NCI-H446 (cell line): ENCODE data around the gene PRRX1.

Experiments
- DNase-seq, 2 experiments: peaks; one replicate each; lab custom pipeline; 2025; lab: John Stamatoyannopoulos, UW

Gene PRRX1

GRCh38 chr1:170664828-170665612 lies 1.1 kb downstream of the PRRX1 start:
- DNase-seq, result peak; percentile 54 to 74

DNA sequence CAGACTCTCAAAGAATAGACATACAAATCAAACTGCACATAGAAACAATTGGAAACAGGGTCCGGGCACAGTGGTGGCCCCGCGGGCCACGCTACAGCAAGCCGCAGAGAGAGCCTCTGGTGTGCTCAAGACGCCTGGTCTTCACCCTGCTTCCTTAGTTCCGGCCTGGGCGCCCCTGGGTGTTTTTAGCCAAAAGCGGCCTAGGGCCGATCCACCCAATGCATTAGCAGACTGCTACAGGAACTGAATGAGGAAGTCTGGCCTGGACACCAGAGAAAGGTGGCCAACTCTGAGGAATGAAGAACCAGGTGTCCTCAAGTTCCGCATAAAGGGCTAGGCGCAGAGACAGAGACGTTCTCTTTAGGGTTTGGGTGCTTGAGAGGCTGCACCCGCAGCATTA lies 1.7 kb downstream of the PRRX1 start:
- DNase-seq, result peak; percentile 31 to 50

- DNase-seq, result peak; percentile 68 to 72
Observed at GRCh38 chr1:170666541-170667254, 2.8 kb downstream of the PRRX1 start.

- peak; percentile 64 to 69 for DNase-seq
Observed at GRCh38 chr1:170668209-170669106, 4.5 kb downstream of the PRRX1 start.

DNA sequence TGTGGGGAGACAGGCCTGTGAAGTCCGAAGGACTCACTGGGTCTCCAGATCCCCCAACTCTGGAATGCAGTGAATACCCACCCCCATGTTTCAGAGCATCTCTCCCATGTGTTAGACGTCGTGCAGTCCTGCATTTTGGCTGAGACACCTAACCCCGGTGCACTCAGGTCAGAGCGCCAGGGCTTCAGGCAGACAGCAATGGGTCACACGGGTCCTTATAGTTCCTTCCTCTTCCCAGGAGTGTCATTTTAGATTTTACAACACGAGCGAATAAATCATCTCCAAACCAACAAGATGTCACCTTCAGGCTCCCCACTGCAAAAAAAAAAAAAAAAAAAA lies 5.1 kb downstream of the PRRX1 start:
- no peak for DNase-seq

DNA sequence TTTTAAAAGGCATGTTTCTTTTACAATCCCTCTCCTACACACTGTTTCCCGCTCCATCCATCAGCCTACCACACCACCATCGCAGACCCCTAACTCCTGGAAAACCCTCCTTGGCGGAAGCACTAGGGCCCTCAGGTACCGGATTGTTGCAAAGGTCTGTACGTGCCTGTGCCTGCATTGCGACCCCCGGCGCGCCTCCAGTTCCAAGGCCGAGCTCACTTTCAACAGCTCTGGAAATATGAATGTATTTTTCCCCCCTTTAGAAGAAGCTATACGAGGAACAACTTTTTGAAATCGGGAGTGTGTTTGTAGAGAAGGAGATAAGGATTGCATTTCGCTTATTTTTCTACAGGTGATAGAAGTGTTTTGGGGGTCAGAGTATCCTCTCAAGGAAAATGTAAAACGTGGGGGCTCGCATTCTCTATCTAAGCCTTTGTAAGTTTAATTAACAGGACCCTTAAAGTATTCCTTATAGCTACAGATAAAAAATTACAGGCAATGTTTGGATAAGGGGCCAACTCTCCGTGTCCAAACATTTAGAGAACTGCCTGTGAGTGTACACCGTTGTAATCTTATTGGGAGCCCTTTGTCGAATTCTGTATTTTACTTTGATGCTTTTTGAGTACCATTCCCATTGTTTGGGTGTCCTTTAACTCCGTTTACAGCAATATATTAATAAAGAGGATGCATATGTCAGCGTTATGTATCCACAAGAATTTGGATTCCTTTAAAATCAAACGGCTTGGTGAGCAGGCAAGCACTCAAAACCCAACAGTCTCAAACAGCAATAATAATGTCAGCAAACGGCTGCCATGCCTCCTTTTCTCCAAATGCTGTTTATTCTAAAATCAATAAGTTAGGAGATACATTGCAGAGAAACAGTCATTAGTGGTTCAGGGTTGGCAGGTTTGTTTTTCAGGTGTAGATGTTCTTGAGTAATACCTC lies 5.9 kb downstream of the PRRX1 start:
- DNase-seq, result no peak

- no peak for DNase-seq
Observed at GRCh38 chr1:170670802-170671628, 7.1 kb downstream of the PRRX1 start.

DNA sequence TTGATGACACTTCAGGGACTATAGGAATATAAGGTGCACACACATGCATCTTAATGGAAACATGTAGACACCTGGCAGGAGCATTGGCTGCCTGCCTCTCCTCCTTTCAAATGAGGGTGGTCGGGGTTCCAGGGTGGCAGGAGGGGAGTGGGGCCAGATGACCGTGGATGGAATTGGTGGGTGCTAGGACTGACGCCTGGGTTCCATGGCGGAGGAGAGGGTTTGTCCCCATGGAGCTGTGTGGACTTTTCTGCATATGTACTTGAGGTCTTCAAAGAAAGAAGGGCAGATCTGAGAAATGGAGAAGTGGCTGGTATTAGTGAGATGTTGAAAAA lies 7.7 kb downstream of the PRRX1 start:
- no peak for DNase-seq

DNA sequence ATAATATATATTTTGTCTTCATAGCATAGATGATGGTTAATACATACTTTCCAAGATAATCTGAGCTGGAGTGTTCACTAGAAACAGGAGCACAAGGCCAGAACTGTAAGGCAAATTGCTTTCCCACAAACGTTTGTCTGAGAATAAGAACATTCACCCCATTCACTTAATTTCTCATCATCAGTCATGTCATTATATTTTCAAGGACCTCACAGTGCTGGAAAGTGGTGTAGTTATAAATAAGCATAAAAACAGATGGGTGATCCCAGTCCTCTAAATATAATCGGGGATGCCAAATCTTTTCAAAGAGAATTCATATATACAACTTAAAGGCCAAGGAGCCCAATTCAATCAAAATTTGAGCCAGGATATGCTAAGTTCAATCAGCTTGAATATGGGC lies 8.4 kb downstream of the PRRX1 start:
- DNase-seq, result no peak

DNA sequence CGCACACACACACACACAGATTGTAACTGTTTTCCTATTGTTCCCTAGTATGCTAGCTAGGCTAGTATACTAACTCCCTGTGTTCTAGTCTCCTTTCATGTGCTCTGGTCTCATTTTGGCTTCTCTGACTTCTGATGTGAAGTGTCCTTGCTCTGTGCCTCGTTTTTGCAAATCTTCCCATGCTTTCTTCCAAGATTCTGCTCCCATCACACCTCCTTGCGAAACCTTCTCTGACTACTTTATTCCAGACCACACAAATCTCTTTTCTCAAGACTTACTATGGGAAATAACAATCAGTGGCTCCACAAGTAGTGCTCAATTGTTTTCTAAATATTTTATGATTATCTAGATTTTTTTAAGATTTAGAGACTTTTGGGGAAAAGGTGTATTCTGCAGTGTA lies 10.3 kb downstream of the PRRX1 start:
- DNase-seq, result no peak

DNA sequence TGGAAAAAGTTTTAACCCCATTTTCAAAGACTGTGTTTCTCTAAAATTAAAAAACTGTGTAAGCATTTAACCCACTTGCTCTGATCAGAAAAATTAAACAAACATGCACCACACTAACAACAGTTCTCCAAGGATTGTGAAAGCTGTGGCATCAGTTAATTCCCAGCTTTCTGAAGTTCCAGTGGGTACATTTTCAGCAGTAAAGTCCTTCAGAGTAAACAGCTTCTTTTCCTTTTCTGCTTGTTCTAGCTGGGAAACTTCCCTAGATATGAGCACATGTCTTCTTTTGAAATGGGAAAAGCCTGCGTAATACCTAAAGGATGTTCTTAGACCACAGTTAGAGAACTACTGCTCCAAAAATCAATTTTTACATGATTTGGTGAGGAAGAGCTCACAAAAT lies 11.1 kb downstream of the PRRX1 start:
- DNase-seq, result no peak

DNA sequence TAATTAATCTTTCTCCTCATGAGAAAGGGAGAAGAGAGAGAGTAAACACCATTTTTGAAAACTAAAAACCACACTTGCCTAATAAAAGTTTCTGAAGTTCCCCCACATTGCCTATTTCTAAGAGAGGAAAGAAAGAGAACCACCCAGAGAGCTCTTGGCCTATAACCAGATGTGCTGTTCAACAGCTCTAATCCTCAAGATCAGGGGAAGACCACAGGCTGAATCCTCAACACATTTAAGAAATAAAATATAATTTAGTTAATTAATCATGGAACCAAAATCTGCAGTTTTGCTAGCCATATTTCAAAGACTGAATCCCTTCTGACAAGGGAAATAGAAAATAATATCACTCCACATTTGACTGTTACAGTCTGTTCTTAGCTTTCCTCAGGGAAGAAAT lies 11.9 kb downstream of the PRRX1 start:
- DNase-seq, result no peak

DNA sequence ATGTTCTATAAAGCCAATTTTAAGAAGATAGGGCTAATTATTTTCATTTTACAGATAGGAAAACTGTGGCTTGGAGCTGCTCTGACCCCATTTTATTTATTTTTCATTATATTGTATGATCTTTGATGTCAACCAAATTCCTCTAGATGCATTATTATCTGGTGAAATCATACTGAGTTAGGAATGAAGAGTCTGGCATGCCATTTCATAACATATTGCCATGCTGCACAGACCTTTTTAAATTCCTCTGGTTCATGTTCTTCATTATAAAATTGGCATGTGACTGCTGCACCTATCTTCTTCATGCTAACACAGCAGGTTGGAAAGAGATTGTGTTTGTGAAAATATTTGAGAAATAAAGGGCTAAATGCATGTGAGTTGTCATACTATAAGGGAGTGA lies 12.7 kb downstream of the PRRX1 start:
- no peak for DNase-seq

GRCh38 chr1:170678027-170678600 lies 14.2 kb downstream of the PRRX1 start:
- peak in 1 of 2 experiments; percentile 41 for DNase-seq

GRCh38 chr1:170680428-170680827 lies 16.5 kb downstream of the PRRX1 start:
- DNase-seq, result no peak

GRCh38 chr1:170682169-170682568 lies 18.2 kb downstream of the PRRX1 start:
- no peak for DNase-seq

- DNase-seq, result no peak
Observed at GRCh38 chr1:170682809-170683208, 18.9 kb downstream of the PRRX1 start.

- no peak for DNase-seq
Observed at GRCh38 chr1:170685166-170685565, 21.2 kb downstream of the PRRX1 start.

GRCh38 chr1:170686291-170686690 lies 22.4 kb downstream of the PRRX1 start:
- no peak for DNase-seq

DNA sequence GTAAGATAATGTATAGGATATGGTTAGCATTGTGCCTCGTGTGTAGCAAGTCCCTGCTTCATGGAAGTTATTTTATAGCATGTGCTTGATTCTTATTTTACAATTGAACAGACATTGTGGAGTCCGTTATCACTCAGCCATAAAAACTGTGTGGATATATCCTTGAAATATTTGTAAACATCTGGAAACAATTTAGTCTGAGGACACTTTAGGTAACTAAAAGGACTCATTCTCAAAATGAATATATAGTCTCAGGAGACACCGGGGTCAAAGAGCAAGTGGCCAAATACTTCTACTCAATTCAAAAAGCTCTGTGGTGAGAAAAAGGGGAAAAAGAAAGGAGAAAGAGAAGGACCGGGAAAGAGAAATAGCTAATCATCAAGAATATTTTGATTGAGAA lies 23.7 kb downstream of the PRRX1 start:
- no peak for DNase-seq
